ENCODE results near the gene OR52H1. TPM values are rescaled to one million over a fixed set of nuclear protein-coding genes. Genes with fewer than 3 reads are reported as not detected.
"Not testable (repeated sequence)": the region's sequence is repeated elsewhere in the genome, so short reads cannot be mapped to it uniquely, and the experiment has no call there.

The OR52H1 gene
- total and polyA plus RNA-seq, 2 experiments from 2014 or later = not detected

DNA sequence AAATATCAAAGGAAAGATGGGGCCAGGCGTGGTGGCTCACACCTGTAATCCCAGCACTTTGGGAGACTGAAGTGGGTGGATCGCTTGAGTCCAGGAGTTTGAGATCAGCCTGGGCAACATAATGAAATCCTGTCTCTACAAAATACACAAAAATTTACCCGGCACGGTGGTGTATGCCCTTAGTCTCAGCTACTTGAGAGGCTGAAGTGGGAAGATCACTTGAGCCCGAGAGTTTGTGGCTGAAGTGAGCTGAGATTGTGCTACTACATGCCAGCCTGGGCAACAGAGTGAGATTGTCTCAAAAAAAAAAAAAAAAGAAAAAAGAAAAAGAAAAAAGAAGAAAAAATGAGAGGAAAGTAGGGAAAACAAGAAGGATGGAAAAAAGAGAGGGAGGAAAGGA, 44.3 kb upstream of the OR52H1 start:
- Histone ChIP-seq H3K9me2 (ENCODE audit: insufficient read depth) (no peaks in the 10 kb centered on the region), H3K9ac (no peak overlapping the region), H3K4me3 (no peak overlapping the region), H3K9me3 (ENCODE audit: low read depth) (no peaks in the 10 kb centered on the region), H3K27me3 (replicated peaks; ENCODE audit: insufficient read depth) (no peaks in the 10 kb centered on the region), H3K4me1 (ENCODE audit: insufficient read depth) (peaks cover 5% of the 10 kb centered on the region), H4K20me1 (ENCODE audit: insufficient read depth) (no peaks in the 10 kb centered on the region), H3K36me3 (ENCODE audit: low read depth) (no peaks in the 10 kb centered on the region), H3K27ac (no peak overlapping the region), H3K79me2 (ENCODE audit: insufficient read depth) (no peaks in the 10 kb centered on the region), H3K4me2 (ENCODE audit: unreplicated experiment) (no peak overlapping the region), H3F3A (ENCODE audit: insufficient read depth) (peaks cover 11% of the 10 kb centered on the region; the same call in 1 of the 2 replicates), H2AFZ (no peak overlapping the region)
- no peak for DNase-seq
- WGBS, 2 experiments (ENCODE audit: low coverage in 1 of 2, low lambda C conversion rate in 2 of 2, missing lambda C conversion rate in 2 of 2) = 71 to 85% methylated on average over 5 of the region's 5 CpGs
- in situ Hi-C loops (cut with MboI) = no loop called here
- TF ChIP-seq EZH2 (IDR thresholded peaks at IDR 0.05; ENCODE audit: insufficient read depth, poor library complexity, severe bottlenecking) = no peak
- TF ChIP-seq EZH2phosphoT487 (IDR thresholded peaks at IDR 0.05; ENCODE audit: insufficient read depth, low read depth) = no peak

DNA sequence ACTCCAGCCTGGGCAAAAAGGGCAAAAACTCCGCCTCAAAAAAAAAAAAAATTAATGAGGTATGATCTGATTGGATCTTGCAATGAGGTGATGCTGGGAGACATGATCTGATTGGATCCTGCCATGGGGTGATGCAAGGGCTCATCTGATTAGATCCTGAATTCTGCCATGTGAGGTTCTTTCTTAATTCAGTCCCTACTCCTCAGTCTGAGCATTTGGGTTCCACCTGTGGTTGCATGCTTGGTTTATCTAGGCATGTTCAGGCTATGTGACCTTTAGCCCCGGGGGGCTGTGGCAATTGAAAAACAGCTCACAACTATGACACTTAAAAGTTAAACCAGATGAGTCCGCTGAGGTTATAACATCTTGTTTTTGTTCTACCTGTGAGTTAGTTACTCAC, 43.3 kb upstream of the OR52H1 start:
- Histone ChIP-seq H3F3A (ENCODE audit: insufficient read depth) (peaks cover 11% of the 10 kb centered on the region; the same call in 1 of the 2 replicates), H3K9me3 (ENCODE audit: low read depth) (no peaks in the 10 kb centered on the region), H3K4me3 (no peak overlapping the region), H3K27ac (no peak overlapping the region), H3K9me2 (ENCODE audit: insufficient read depth) (no peaks in the 10 kb centered on the region), H3K79me2 (ENCODE audit: insufficient read depth) (no peaks in the 10 kb centered on the region), H3K36me3 (ENCODE audit: low read depth) (no peaks in the 10 kb centered on the region), H2AFZ (no peak overlapping the region), H3K4me1 (ENCODE audit: insufficient read depth) (no peaks in the 10 kb centered on the region), H3K27me3 (replicated peaks; ENCODE audit: insufficient read depth) (no peaks in the 10 kb centered on the region), H3K9ac (no peak overlapping the region), H4K20me1 (ENCODE audit: insufficient read depth) (no peaks in the 10 kb centered on the region), H3K4me2 (ENCODE audit: unreplicated experiment) (no peak overlapping the region)
- DNase-seq = no peak
- 43% methylated on average over 3 of the region's 3 CpGs for WGBS, 2 experiments (ENCODE audit: low coverage in 1 of 2, low lambda C conversion rate in 2 of 2, missing lambda C conversion rate in 2 of 2)
- no peak for TF ChIP-seq EZH2phosphoT487 (IDR thresholded peaks at IDR 0.05; ENCODE audit: insufficient read depth, low read depth)
- no peak for TF ChIP-seq EZH2 (IDR thresholded peaks at IDR 0.05; ENCODE audit: insufficient read depth, poor library complexity, severe bottlenecking)
- in situ Hi-C loops (cut with MboI) = no loop called here

DNA sequence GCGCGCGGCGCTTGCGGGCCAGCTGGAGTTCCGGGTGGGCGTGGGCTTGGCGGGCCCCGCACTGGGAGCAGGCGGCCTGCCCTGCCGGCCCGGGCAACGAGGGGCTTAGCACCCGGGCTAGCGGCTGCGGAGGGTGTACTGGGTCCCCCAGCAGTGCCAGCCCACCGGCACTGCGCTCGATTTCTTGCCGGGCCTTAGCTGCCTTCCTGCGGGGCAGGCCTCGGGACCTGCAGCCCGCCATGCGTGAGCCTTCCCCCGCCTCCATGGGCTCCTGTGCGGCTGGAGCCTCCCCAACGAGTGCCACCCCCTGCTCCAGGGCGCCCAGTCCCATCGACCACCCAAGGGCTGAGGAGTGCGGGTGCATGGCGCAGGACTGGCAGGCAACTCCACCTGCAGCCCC, 41.6 kb upstream of the OR52H1 start:
- H3K9me3 ChIP-seq (ENCODE audit: low read depth); H4K20me1 ChIP-seq (ENCODE audit: insufficient read depth); H2AFZ ChIP-seq; H3K4me2 ChIP-seq (ENCODE audit: unreplicated experiment); DNase-seq; H3K4me1 ChIP-seq (ENCODE audit: insufficient read depth); H3K4me3 ChIP-seq; in situ Hi-C loops (cut with MboI); H3K9ac ChIP-seq; H3K36me3 ChIP-seq (ENCODE audit: low read depth); H3K27ac ChIP-seq; H3K27me3 ChIP-seq (replicated peaks; ENCODE audit: insufficient read depth); H3K9me2 ChIP-seq (ENCODE audit: insufficient read depth); H3K79me2 ChIP-seq (ENCODE audit: insufficient read depth): not testable (repeated sequence)
- WGBS, 2 experiments (ENCODE audit: low coverage in 1 of 2, low lambda C conversion rate in 2 of 2, missing lambda C conversion rate in 2 of 2) = 95 to 97% methylated on average over 11 to 30 of the region's 31 CpGs
- H3F3A ChIP-seq (ENCODE audit: insufficient read depth) = peaks cover 11% of the 10 kb centered on the region; the same call in 1 of the 2 replicates

GRCh38 chr11:5584458-5584857, 36.1 kb upstream of the OR52H1 start:
- H3K27ac ChIP-seq; H3F3A ChIP-seq (ENCODE audit: insufficient read depth); H3K27me3 ChIP-seq (replicated peaks; ENCODE audit: insufficient read depth); H3K4me3 ChIP-seq; DNase-seq; H3K4me2 ChIP-seq (ENCODE audit: unreplicated experiment); in situ Hi-C loops (cut with MboI); H3K9ac ChIP-seq; H4K20me1 ChIP-seq (ENCODE audit: insufficient read depth); H3K36me3 ChIP-seq (ENCODE audit: low read depth); H3K4me1 ChIP-seq (ENCODE audit: insufficient read depth); H3K79me2 ChIP-seq (ENCODE audit: insufficient read depth); H2AFZ ChIP-seq; H3K9me2 ChIP-seq (ENCODE audit: insufficient read depth); H3K9me3 ChIP-seq (ENCODE audit: low read depth): not testable (repeated sequence)
- WGBS, 2 experiments (ENCODE audit: low coverage in 1 of 2, low lambda C conversion rate in 2 of 2, missing lambda C conversion rate in 2 of 2) = 71 to 77% methylated on average over 5 of the region's 5 CpGs

- no peaks in the 10 kb centered on the region for H3K79me2 ChIP-seq (ENCODE audit: insufficient read depth)
- no peaks in the 10 kb centered on the region for H3K9me2 ChIP-seq (ENCODE audit: insufficient read depth)
- H3K9ac ChIP-seq = no peak overlapping the region
- no peak overlapping the region for H2AFZ ChIP-seq
- no peak for DNase-seq
- no peaks in the 10 kb centered on the region for H3K4me1 ChIP-seq (ENCODE audit: insufficient read depth)
- H3K27ac ChIP-seq = no peak overlapping the region
- H3F3A ChIP-seq (ENCODE audit: insufficient read depth) = no peaks in the 10 kb centered on the region
- no peaks in the 10 kb centered on the region for H3K27me3 ChIP-seq (replicated peaks; ENCODE audit: insufficient read depth)
- no peak overlapping the region for H3K4me3 ChIP-seq
- no peaks in the 10 kb centered on the region for H3K36me3 ChIP-seq (ENCODE audit: low read depth)
- no peaks in the 10 kb centered on the region for H4K20me1 ChIP-seq (ENCODE audit: insufficient read depth)
- in situ Hi-C loops (cut with MboI) = no loop called here
- H3K4me2 ChIP-seq (ENCODE audit: unreplicated experiment) = no peak overlapping the region
- no peak for TF ChIP-seq EZH2phosphoT487 (IDR thresholded peaks at IDR 0.05; ENCODE audit: insufficient read depth, low read depth)
- no peak for TF ChIP-seq EZH2 (IDR thresholded peaks at IDR 0.05; ENCODE audit: insufficient read depth, poor library complexity, severe bottlenecking)
- no peaks in the 10 kb centered on the region for H3K9me3 ChIP-seq (ENCODE audit: low read depth)
- WGBS, 2 experiments (ENCODE audit: low coverage in 1 of 2, low lambda C conversion rate in 2 of 2, missing lambda C conversion rate in 2 of 2) = 70% methylated on average over 4 of the region's 4 CpGs
Observed at GRCh38 chr11:5581014-5581413, 32.7 kb upstream of the OR52H1 start.
